Uterus (tissue), 2 donors: ENCODE data around the gene MTHFSD.

ENCODE experiments used
- CTCF ChIP-seq, 4 experiments: fragments of 200-600 bp in 2 of 4; fragments of 450-650 bp in 2 of 4; sonication (generic) in 2 of 4; IDR thresholded peaks; one replicate each; pipeline ENCODE4 v1.5.1; 2016 to 2019; ENCODE audit warnings: antibody characterized with exemption in 4 of 4, mild to moderate bottlenecking in 2 of 4, moderate library complexity in 1 of 4
- POLR2A ChIP-seq, 2 donors: fragments of 450-650 bp; IDR thresholded peaks; one replicate each; pipeline ENCODE4 v1.6.1; 2016; ENCODE audit warnings: antibody characterized with exemption in 2 of 2, mild to moderate bottlenecking in 1 of 2, moderate library complexity in 1 of 2

GRCh38 chr16:86496929-86497461 lies 58.0 kb downstream of the MTHFSD start:
- TF ChIP-seq CTCF (IDR thresholded peaks at IDR 0.05) (no peak), POLR2A (IDR thresholded peaks at IDR 0.05) (no peak)
